Kidney (tissue), 22 donors: ENCODE data around the gene SDSL. TPM values are rescaled to one million over a fixed set of nuclear protein-coding genes. Genes with fewer than 3 reads are reported as not detected.

Experiments used
- DNase-seq, 5 donors: peaks; one replicate each; pipeline ENCODE4 v3.0.0-alpha.2; 2013 to 2020
- FAIRE-seq: peaks from 2 replicates; lab custom pipeline; 2012; peaks lifted over from hg19 to GRCh38; lab: Jason Lieb, UNC
- H3K27ac ChIP-seq, 2 donors: one replicate each; pipeline ENCODE4 v1.7.0; 2013; ENCODE audit warnings: low read depth in 2 of 2, low read length in 2 of 2, inconsistent platforms in 1 of 2
- H3K27me3 ChIP-seq: one replicate; pipeline ENCODE4 v1.7.1; 2013; ENCODE audit warnings: low read length, inconsistent platforms; ENCODE audit not compliant: control insufficient read depth, insufficient read depth
- H3K36me3 ChIP-seq, 3 donors: one replicate each; pipeline versions ENCODE4 v1.7.0 to v1.7.1; 2013; ENCODE audit warnings: low read length in 3 of 3, control low read depth in 1 of 3, inconsistent platforms in 1 of 3; ENCODE audit not compliant: insufficient read depth in 3 of 3, control insufficient read depth in 2 of 3
- H3K4me1 ChIP-seq, 3 donors: one replicate each; pipeline versions ENCODE4 v1.7.0 to v1.7.1; 2013; ENCODE audit warnings: low read length in 3 of 3, inconsistent platforms in 1 of 3, low read depth in 1 of 3; ENCODE audit not compliant: control insufficient read depth in 2 of 3, insufficient read depth in 2 of 3
- H3K4me3 ChIP-seq, 3 donors: one replicate each; pipeline versions ENCODE4 v1.7.0 to v1.8.1; 2013; ENCODE audit warnings: low read length in 3 of 3, control low read depth in 1 of 3, inconsistent platforms in 1 of 3
- H3K9ac ChIP-seq, 3 donors: one replicate each; pipeline versions ENCODE4 v1.7.0 to v1.7.1; 2013; ENCODE audit warnings: low read length in 3 of 3, control low read depth in 1 of 3, inconsistent platforms in 1 of 3
- H3K9me3 ChIP-seq, 3 donors: one replicate each; pipeline versions ENCODE4 v1.7.0 to v1.7.1; 2013; ENCODE audit warnings: low read length in 3 of 3, control low read depth in 1 of 3, inconsistent platforms in 1 of 3; ENCODE audit not compliant: control insufficient read depth in 2 of 3, insufficient read depth in 1 of 3
- intact Hi-C: fragments of 100-400 bp; cut with DNase I; formaldehyde crosslinking; loops from one replicate; pipeline ENCODE4 v1.11.1; 2022
- long read RNA-seq, 10 donors: library from polyadenylated mRNA in 1 of 10; unstranded in 1 of 10; transcript quantifications; one replicate each; pipeline ENCODE4 v2.0.0 and lab custom pipeline, GENCODE V29; 2021 to 2026
- polyA plus RNA-seq: library from polyadenylated mRNA; stranded (reverse); fragments of 350-450 nt; fragmentation: Illumina TruSeq; extraction: RNeasy Lipid Tissue Mini Kit (QIAGEN cat#74804); gene quantifications from one replicate; pipeline ENCODE4 v1.2.3, GENCODE V29; 2014; ENCODE audit warnings: low read depth, low replicate concordance; ENCODE audit not compliant: insufficient read depth
- total RNA-seq: library from RNA; stranded (reverse); fragmentation: NEBNext Ultra II Directional; extraction: Animal tissue kit (Norgen Biotek cat#: 25700); gene quantifications from one replicate; pipeline ENCODE4 v1.2.1, GENCODE V29; 2021
- TF ChIP-seq, protein P1 (sequence below): IDR thresholded peaks from 3 replicates; pipeline ENCODE4 v1.5.1; 2012; ENCODE audit warnings: mild to moderate bottlenecking, moderate library complexity, borderline replicate concordance; ENCODE audit not compliant: insufficient read depth; ENCODE audit errors: extremely low read depth
- donor health status: control.
- donor health status: control.
- donor health status: control.
- donor health status: control.
- donor health status: control.
- donor health status: DM: yes; HTN: yes; CAD: no.
- donor health status: Normal renal cell carcinoma (clear cell type).

The SDSL gene, protein sequence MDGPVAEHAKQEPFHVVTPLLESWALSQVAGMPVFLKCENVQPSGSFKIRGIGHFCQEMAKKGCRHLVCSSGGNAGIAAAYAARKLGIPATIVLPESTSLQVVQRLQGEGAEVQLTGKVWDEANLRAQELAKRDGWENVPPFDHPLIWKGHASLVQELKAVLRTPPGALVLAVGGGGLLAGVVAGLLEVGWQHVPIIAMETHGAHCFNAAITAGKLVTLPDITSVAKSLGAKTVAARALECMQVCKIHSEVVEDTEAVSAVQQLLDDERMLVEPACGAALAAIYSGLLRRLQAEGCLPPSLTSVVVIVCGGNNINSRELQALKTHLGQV
- total RNA-seq = 22.8 TPM
- 116 TPM for polyA plus RNA-seq
- long read RNA-seq, donor 1, transcript SDSL-202 (8 exons, 1,449 nt) = major isoform, 6 of 6 reads
- long read RNA-seq, donor 1, partial matches to known transcripts = 0 of 6 reads
- long read RNA-seq, donor 1, other reads (novel, unspliced or antisense) = 0 of 6 reads
- long read RNA-seq, donor 2, partial matches to known transcripts = 0 of 3 reads
- long read RNA-seq, donor 2, other reads (novel, unspliced or antisense) = 0 of 3 reads
- long read RNA-seq, donor 3, transcript SDSL-202 (8 exons, 1,449 nt) = major isoform, 9 of 16 reads
- long read RNA-seq, donor 3, partial matches to known transcripts = 7 of 16 reads
- long read RNA-seq, donor 3, other reads (novel, unspliced or antisense) = 0 of 16 reads
- long read RNA-seq, donor 4, transcript SDSL-202 (8 exons, 1,449 nt) = major isoform, 11 of 11 reads
- long read RNA-seq, donor 4, partial matches to known transcripts = 0 of 11 reads
- long read RNA-seq, donor 4, other reads (novel, unspliced or antisense) = 0 of 11 reads
- long read RNA-seq, donor 5 = 0 reads
- long read RNA-seq, donor 6, transcript SDSL-202 (8 exons, 1,449 nt) = major isoform, 7 of 7 reads
- long read RNA-seq, donor 6, partial matches to known transcripts = 0 of 7 reads
- long read RNA-seq, donor 6, other reads (novel, unspliced or antisense) = 0 of 7 reads
- long read RNA-seq, donor 7, transcript SDSL-202 (8 exons, 1,449 nt) = major isoform, 24 of 29 reads
- long read RNA-seq, donor 7, partial matches to known transcripts = 3 of 29 reads
- long read RNA-seq, donor 7, other reads (novel, unspliced or antisense) = 2 of 29 reads
- long read RNA-seq, donor 8, partial matches to known transcripts = 0 of 2 reads
- long read RNA-seq, donor 8, other reads (novel, unspliced or antisense) = 0 of 2 reads
- long read RNA-seq, donor 9, transcript SDSL-202 (8 exons, 1,449 nt) = major isoform, 8 of 8 reads
- long read RNA-seq, donor 9, partial matches to known transcripts = 0 of 8 reads
- long read RNA-seq, donor 9, other reads (novel, unspliced or antisense) = 0 of 8 reads
- long read RNA-seq, donor 10, transcript SDSL-202 (8 exons, 1,449 nt) = major isoform, 7 of 7 reads
- long read RNA-seq, donor 10, partial matches to known transcripts = 0 of 7 reads
- long read RNA-seq, donor 10, other reads (novel, unspliced or antisense) = 0 of 7 reads

DNA sequence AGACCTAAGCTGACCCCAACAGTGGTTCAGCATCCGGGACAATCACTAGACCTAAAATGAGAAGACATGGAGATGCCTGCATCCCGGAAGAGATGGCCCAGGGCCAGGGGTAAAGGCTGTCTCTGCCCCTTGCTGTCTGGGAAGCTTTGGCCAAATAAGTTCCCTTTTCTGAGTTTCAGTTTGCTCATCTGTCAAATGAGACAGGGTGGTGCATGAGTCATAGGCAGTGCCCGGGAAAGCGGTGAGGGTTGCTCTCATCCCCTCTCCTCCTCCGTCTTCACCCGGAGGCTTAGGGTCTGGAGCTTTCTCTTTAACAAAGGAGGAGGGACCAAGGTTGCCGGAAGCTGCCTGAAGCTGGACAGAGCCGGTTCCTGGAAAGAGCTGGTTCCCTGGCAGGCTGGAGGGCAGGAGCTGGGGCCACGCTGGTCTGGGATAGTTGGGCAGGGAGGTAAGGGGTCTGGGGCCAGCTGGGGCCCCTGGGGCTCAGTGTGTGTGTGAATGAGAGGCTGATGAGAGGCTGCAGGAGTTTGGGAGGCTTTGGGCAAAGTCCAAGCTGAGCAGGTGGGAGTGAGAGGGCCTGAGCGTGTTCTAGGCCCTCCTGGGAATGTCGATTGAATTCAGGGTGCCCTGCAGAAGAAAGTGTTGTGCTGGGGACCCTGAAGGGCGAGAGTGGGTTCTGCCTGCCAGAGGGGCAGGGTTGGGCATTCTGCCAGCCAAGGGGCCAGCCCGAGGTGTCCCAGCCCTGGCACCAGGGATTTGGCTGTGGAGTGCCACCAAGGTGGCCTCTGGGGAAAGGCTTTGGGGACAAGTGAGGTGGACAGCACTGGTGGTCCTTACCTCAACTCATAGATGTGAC, at the start of gene SDSL:
Gene SDSL, plus strand, starts transcription at position 351 of the 856 bp plus-strand sequence. CDS start 5,603 bp downstream, outside the sequence.
- FAIRE-seq = no peak

DNA sequence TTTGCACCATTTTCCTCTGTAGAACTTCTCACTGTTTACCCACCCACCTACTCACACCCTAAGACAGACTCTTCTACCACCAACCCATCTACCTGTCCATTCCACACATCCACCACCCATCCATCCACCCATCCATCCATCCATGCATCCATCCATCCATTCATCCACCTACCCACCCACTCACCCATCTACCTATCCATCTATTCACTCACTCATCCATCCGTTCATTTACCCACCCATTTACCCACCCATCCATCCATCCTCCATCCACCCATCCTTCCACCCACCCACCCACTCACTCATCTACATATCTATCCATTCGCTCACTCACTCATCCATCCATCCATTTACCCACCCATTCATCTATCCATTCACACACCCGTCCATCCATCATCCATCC, 48.7 kb upstream of the SDSL start:
- Histone ChIP-seq H3K9ac (no peak overlapping the region), H3K27me3 (no peaks in the 10 kb centered on the region), H3K4me1 (no peaks in the 10 kb centered on the region), H3K4me3 (no peak overlapping the region), H3K27ac (no peak overlapping the region), H3K9me3 (no peaks in the 10 kb centered on the region), H3K36me3 (peaks cover 0 to 19% (median 4%) of the 10 kb centered on the region in 3 donors)
- TF ChIP-seq, protein P1, sequence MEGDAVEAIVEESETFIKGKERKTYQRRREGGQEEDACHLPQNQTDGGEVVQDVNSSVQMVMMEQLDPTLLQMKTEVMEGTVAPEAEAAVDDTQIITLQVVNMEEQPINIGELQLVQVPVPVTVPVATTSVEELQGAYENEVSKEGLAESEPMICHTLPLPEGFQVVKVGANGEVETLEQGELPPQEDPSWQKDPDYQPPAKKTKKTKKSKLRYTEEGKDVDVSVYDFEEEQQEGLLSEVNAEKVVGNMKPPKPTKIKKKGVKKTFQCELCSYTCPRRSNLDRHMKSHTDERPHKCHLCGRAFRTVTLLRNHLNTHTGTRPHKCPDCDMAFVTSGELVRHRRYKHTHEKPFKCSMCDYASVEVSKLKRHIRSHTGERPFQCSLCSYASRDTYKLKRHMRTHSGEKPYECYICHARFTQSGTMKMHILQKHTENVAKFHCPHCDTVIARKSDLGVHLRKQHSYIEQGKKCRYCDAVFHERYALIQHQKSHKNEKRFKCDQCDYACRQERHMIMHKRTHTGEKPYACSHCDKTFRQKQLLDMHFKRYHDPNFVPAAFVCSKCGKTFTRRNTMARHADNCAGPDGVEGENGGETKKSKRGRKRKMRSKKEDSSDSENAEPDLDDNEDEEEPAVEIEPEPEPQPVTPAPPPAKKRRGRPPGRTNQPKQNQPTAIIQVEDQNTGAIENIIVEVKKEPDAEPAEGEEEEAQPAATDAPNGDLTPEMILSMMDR = no peak
- FAIRE-seq (no peak), DNase-seq (no peak)
- intact Hi-C loops = no loop called here

More for the DNA sequence above, at the start of gene SDSL:
- Histone ChIP-seq H3K27me3 (no peaks in the 10 kb centered on the region), H3K27ac (peak within 1 kb of the TSS; percentile 54 to 68), H3K9me3 (no peaks in the 10 kb centered on the region), H3K4me3 (peak within 1 kb of the TSS; percentile 52 to 86 (median 79)), H3K9ac (peak within 1 kb of the TSS; percentile 40 to 97 (median 84)), H3K36me3 (no peaks in the 10 kb centered on the region), H3K4me1 (peaks cover 0 to 15% (median 5%) of the 10 kb centered on the region in 3 donors)
- peak; percentile 78 to 92 (median 86) for DNase-seq
- TF ChIP-seq, protein P1 = no peak
- intact Hi-C loops = no loop called here

DNA sequence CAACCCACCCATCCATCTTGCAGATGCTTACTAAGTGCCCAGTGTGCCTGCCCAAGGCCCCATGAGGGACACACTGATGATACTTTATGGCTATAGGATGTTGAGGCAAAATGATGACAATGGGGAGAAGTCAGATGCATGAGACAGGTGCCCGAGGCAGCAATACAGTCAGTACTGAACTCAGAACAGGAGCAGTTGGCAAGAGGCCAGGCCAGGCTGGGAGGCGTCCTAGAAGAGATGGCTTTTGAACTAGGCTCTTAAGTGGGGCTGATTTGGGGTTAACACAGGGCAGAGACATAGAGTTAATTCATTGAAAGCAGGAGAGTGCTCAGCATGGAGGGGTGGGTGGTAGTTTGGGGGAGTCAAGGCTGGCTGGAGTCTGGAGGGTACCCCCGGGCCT, 48.2 kb upstream of the SDSL start:
- H3K36me3 ChIP-seq = peaks cover 0 to 19% (median 4%) of the 10 kb centered on the region in 3 donors
- H3K9me3 ChIP-seq = no peaks in the 10 kb centered on the region
- no peak overlapping the region for H3K9ac ChIP-seq
- DNase-seq (no peak), FAIRE-seq (no peak)
- TF ChIP-seq, protein P1 = no peak
- H3K27ac ChIP-seq = no peak overlapping the region
- H3K27me3 ChIP-seq = no peaks in the 10 kb centered on the region
- no peak overlapping the region for H3K4me3 ChIP-seq
- intact Hi-C loops = no loop called here
- H3K4me1 ChIP-seq = no peaks in the 10 kb centered on the region
